Measurements from ENCODE around the gene FMNL3. TPM values are rescaled to one million over a fixed set of nuclear protein-coding genes. Genes with fewer than 3 reads are reported as not detected.

Gene FMNL3
- total RNA-seq, 1 experiment from 2014 or later = 12.1 TPM

DNA sequence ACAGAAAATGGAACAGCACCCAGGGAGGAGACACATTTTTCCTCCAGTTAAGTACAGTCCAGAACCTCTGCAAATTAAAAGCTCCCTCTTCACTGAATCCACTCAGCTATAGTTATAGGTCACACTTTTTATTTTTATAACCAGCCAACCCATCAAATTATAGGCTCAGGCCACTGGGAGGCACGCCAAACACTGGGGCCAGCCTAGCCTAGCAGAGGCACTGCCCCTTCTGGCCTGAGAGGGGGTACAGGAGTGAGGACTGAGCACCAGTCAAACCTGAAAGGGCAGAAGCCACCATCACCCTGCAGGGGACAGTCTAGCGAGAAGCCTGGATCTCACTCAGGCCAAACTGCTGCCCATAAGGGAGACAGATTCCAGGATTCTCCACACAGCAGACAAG, 19.3 kb downstream of the FMNL3 start:
- DNase-seq (ENCODE audit: low spot score) = no peak
- in situ Hi-C loops (cut with HindIII; ENCODE audit: low sequenced_read_pairs) = no loop called here

GRCh38 chr12:49684310-49684854, 22.8 kb downstream of the FMNL3 start:
- in situ Hi-C loops (cut with HindIII; ENCODE audit: low sequenced_read_pairs) = no loop called here
- no peak for DNase-seq (ENCODE audit: low spot score)

GRCh38 chr12:49683599-49684309, 23.5 kb downstream of the FMNL3 start:
- no peak for DNase-seq (ENCODE audit: low spot score)
- in situ Hi-C loops (cut with HindIII; ENCODE audit: low sequenced_read_pairs) = no loop called here

DNA sequence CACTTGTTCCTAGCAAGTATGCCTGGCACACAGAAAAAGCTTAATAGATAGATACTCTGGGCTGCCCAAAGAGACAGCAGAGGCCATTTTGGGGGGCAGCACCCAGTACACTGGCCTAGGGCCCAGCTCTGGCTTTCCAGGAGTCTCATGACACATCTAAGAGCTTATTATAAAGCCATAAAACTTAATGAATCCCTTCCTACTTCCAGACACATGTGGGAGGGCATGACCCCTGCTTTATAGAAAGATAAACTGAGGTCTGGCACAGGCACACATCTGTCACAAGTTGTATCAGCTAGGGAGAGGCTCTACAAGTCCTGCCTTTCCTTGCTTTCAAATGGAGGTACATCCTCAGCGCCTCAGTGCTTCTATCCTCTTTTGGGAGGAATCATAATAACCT, 27.1 kb downstream of the FMNL3 start:
- DNase-seq (ENCODE audit: low spot score) = no peak
- in situ Hi-C loops (cut with HindIII; ENCODE audit: low sequenced_read_pairs) = no loop called here

GRCh38 chr12:49678711-49679110, 28.5 kb downstream of the FMNL3 start:
- in situ Hi-C loops (cut with HindIII; ENCODE audit: low sequenced_read_pairs) = no loop called here

DNA sequence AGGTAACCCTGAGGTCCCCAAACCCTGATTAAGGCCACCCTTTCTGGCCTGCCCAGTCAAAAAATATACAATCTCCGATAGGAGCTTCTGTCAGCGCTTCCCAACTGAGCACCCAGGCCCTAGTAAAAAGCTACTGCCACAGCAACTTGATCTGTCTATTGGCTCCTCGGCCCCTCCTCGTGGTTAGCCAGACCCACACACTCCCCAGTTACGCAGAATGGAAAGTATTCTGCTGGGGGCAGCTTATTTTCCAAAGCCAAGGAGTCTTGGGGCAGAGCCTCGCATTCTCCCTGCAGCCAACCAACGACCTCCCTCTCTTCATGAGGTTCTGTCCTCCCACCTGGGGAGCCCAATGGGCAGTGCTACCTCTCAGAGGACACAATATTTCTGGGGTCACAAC, 32.1 kb downstream of the FMNL3 start:
- in situ Hi-C loops (cut with HindIII; ENCODE audit: low sequenced_read_pairs) = no loop called here
- no peak for DNase-seq (ENCODE audit: low spot score)

More at GRCh38 chr12:49678711-49679110, 28.5 kb downstream of the FMNL3 start:
- no peak for DNase-seq (ENCODE audit: low spot score)

DNA sequence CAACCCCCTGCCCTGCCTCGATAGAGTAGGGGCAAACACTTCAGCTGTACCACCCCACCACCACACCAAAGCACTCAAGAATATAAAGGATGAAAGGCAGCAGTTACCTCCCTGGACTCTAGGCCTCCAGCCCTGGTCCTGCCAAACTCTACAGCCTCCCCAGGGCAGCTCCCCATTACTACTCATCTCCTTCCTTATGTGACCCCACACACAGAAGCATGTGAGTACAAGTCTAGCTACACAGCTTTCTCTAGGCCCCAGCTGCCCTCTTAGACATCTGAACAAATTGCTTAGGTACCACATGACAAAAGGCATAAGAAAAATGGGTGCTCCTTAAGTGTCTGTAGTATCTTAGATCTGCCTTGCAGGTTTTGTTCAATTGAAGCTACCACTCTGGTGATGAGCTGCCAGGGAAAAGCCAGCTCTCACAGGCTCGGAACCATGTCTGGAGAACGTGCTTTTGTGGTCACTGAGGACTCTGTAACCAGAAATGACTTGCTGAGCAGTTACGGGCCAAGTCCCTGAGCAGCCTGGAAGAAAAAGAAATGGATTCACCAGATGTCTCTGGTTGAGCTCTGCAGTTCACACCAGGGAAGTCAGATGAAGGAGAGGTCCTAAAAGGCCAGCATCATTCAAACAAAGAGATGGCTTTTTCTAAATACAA, 32.8 kb downstream of the FMNL3 start:
- DNase-seq (ENCODE audit: low spot score) = peak; percentile 24
- in situ Hi-C loops (cut with HindIII; ENCODE audit: low sequenced_read_pairs) = no loop called here

DNA sequence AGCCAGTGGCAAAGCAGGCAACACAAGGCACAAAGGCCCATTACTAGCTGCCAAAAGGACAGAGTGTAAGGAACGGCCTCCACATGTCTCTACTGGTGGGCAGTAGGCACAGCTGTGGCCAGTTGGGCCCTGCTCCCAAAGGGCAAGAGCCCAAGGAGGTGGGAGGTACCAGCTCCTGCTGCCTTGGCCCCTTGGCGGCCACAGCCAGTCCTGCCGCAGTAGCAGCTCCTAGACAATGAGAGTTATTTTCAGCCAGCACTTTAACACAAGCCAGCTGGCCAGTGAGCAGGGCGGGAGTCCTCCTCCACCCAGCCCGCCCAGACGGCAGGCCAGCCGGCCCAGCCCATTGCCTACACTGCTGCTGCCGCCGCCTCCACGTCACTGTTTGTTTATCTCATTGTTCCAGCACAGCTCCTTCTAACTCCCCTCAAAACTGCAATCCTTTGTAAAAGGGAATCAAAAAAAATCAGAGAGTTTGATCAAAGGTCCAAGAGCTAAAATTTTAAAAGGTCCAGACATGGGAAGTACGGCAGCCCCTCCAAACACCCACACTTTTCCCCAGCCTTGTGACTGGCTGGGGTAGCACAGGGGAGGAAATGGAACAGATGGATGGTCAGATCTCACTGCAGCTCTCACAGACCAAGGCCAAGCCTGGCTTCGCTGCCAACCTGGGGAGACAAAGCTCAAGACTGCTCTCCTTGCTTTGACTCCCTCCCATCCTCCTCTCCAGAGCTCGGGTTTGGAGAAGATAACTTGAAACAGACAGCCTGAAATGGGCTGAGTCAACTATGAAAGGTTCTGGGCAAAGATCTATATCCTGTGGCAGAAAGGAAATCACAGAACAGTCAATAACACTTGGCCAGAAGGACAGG, 33.5 kb downstream of the FMNL3 start:
- in situ Hi-C loops (cut with HindIII; ENCODE audit: low sequenced_read_pairs) = no loop called here
- peak; percentile 97 for DNase-seq (ENCODE audit: low spot score)

DNA sequence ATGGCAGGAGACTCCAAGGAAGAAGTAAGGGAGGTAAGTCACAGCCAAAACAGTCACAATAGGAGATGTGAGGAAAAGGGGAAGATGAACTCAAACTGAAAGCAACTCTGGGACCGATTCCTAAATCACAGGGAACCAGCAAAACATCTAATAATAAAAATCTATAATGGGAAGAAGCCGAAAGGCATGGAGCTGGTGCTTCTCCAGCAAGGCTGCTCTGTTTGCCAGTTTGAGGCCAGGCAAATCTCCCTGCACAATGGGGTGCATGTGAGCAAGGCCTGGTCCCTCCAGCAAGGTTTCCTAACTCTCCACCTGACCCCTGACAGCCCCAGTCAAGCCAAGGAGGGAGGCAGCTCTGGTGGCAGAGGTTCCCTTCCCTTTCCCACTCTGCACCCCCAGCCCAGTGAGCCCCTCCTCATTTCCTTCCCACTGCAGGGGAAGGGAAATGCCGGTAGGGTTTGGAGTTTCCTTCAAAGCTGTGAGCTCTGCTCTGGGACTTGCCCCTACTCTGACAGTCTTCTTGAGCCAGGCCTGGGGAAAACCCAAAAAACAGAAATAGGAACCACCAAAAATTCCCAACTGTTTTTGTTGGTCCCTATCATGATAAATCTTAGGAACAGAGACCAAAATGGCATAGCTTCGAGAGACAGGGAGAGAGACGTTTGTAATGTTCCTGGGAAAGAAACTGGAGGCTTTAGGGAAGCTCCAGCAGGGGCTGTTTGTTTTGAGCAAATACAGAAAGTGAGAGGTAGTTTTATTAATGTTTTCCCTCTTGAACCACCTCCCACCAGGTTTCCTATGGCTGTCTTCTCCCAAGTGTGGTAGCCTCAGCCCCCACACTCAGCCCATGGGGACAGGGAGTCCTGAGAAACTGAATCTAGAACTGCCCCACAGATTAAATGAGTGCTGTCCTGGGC, 34.6 kb downstream of the FMNL3 start:
- in situ Hi-C loops (cut with HindIII; ENCODE audit: low sequenced_read_pairs) = no loop called here

DNA sequence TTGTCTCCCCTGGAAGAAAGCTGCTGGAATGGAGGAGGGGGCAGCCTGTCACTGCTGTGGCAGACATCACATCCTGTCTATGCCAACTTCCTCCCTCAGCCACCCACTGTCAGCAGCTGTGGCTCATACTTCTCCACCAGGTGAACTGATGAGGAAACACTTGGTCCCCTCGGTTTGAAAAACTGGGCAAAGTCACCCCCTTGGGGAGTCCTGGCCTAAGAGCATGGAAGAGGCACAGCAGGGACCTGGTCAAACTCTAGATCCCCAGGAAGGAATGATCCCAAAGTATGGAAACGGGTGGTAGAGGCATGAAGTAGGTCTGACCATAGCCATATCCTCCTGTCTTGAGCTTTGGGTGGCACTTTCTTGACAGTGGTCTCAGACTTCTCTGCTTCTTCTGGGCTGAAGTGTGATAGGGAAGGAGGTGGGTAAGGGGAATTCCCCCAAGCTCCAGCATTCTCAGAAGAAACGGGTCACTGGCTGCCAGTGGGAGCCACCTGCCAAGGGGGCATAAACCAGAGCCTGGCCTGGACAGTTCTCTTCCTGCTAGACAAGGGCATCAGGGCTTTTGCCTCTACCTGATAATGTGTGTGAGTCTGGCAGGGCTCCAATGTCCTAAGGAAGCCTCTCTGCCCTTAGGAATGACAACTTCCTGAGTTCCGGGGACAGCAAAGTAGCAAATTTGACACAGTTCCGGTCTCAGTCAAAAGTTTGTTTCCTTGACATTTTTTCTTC, 36.0 kb downstream of the FMNL3 start:
- peak; percentile 23 for DNase-seq (ENCODE audit: low spot score)
- in situ Hi-C loops (cut with HindIII; ENCODE audit: low sequenced_read_pairs) = no loop called here

More for the DNA sequence above, 34.6 kb downstream of the FMNL3 start:
- peak; percentile 64 for DNase-seq (ENCODE audit: low spot score)

DNA sequence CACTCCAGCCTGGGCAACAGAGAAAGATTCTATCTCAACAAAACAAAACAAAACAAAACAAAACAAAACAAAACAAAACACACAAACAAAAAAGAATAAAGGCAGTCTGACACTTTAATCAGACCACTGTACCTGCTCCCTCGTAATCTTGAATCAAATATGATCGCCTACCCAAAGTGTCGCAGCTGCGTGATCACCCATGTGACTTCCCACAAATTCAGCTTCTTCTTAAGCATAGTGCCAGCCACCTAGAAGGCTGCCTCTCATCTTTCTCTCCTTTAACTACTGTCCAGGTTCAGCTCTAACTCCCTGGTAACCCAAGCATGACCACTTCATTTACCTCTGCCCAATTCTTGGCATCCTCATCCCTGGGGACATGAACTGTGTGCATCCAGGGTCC, 37.4 kb downstream of the FMNL3 start:
- no peak for DNase-seq (ENCODE audit: low spot score)
- in situ Hi-C loops (cut with HindIII; ENCODE audit: low sequenced_read_pairs) = no loop called here

- in situ Hi-C loops (cut with HindIII; ENCODE audit: low sequenced_read_pairs) = no loop called here
- no peak for DNase-seq (ENCODE audit: low spot score)
These were observed 39.7 kb downstream of the FMNL3 start for GRCh38 chr12:49667325-49668090.

DNA sequence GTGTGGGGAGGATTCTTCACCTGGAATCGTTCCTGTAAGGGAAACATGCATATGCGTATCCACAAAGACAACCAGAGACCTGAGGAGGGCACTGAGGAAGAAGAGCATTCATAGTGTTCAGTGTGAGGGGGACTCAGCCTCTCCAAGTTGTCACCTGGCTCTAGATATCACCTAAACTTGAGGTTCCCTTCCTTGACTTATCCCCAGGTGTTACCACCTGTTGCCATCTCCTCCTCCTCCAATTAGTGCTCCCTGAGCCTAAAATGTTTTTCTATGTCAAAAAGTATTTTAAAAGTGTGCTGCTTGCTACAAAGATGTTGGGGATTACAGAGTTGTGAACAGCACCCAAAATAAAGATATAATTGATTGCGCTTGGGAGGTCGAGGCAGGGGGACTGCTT, 41.0 kb downstream of the FMNL3 start:
- no peak for DNase-seq (ENCODE audit: low spot score)
- in situ Hi-C loops (cut with HindIII; ENCODE audit: low sequenced_read_pairs) = no loop called here

GRCh38 chr12:49665384-49665783, 41.8 kb downstream of the FMNL3 start:
- in situ Hi-C loops (cut with HindIII; ENCODE audit: low sequenced_read_pairs) = no loop called here
- no peak for DNase-seq (ENCODE audit: low spot score)

GRCh38 chr12:49664591-49665239, 42.5 kb downstream of the FMNL3 start:
- in situ Hi-C loops (cut with HindIII; ENCODE audit: low sequenced_read_pairs) = no loop called here
- DNase-seq (ENCODE audit: low spot score) = no peak

GRCh38 chr12:49664167-49664566, 43.0 kb downstream of the FMNL3 start:
- in situ Hi-C loops (cut with HindIII; ENCODE audit: low sequenced_read_pairs) = no loop called here
- no peak for DNase-seq (ENCODE audit: low spot score)

All from G401 (cell line).